ENCODE data around the gene AIFM3.
A peak's percentile ranks its signal among the peaks of the same experiment; 100 is the strongest.
"Not testable (repeated sequence)": the region's sequence is repeated elsewhere in the genome, so short reads cannot be mapped to it uniquely, and the experiment has no call there.

AIFM3 gene

DNA sequence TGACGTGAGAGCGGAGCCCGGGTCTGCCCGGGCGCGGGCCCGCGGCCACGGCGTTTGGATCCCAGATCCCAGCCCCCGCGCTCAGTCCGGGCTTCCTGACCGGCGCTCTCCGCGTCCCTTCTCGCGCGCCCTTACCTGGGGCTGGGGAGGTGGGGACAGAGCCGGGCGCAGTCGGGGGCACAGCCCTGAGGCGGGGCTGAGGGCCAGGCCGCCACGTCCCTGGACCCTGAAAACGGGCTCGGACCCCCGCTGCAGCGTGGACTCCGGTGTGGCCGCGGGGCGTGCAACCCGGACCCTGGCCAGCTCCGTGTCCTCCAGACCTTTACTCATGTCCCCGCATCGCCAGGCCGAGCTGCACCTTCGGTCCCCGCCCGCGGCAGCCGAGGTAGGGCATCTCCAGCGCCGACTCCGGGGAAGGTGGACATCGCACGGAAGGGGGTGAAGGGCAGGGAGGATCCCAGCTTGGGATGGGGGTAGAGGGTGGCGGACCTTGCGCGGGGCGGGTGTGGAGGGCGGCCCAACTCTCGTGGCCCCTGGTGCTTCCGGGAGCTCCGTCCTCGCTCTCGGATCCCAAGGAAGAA, 9.9 kb upstream of the AIFM3 start:
- no peak for DNase-seq (ENCODE audit: low spot score)

DNA sequence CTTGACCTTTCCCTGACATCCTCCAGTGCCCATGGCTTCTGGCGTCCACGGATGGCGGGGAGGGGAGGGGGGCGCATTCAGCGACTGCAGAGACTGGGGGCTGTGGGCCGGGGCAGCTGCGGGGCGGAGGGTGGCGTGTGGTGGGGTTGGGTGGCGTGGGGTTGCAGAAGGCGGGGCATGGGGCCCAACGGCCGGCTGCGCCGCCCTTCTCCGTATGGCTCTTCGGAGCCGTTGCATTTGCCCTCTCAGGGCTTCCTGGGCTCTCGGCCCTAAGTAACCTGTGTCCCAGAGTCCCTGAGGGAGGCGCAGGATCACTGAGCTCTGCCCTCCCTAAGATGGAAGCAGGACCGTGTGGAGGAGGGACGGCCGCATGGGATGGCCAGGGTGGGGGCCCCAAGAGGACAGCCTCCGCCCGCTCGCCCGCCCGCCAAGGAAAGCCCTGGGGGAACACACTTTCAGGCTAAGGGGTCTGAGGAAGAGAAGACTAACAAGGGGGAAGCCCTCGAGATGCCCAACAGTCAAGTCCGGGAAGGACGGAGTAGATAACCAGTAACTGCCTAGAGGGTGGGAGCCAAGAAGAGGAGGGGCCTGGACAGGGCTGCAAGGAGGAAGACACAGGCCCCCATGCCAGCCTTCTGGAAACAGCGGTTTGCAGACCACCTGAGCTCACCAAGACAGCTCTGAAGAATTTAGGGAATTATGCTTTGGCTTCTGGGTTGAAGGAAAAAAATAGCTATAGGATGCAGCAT, 9.2 kb upstream of the AIFM3 start:
- no peak for DNase-seq (ENCODE audit: low spot score)
- FAIRE-seq, result no peak

More for the DNA sequence above, 9.9 kb upstream of the AIFM3 start:
- no peak for FAIRE-seq

DNA sequence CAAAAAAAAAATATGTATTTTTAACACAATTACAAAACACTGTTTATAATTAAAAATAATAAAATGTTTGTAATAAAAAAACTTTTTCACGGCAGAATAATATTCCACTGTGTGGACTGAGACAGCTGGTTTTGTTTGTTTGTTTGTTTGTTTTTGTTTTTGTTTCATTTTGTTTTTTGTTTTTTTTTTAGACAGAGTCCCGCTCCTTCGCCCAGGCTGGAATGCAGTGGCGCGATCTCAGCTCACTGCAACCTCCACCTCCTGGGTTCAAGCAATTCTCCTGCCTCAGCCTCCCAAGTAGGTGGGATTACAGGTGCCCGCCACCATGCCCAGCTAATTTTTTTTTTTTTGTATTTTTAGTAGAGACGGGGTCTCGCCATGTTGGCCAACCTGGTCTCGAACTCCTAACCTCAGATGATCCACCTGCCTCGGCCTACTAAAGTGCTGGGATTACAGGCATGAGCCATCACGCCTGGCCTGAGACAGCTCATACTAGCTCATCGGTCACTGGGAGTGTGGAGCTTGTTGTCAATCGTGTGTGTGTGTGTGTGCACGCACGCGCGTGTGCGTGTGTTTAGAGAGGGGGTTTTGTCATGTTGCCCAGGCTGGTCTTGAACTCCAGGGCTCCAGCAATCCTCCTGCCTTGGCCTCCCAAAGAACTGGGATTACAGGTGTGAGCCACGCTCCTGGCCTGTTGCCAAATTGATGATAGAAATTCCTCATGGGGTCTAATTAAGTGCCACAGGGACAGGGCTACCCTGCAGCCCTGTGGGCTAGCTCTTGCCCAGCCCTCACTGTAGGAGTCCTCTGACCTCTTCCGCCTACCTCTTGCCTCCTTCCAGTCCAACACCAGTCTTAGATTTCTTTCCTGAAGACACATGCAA, 7.2 kb upstream of the AIFM3 start:
- no peak for DNase-seq (ENCODE audit: low spot score)
- FAIRE-seq, result peak; percentile 61

GRCh38 chr22:20960609-20961008, 6.4 kb upstream of the AIFM3 start:
- FAIRE-seq (no peak), DNase-seq (ENCODE audit: low spot score) (no peak)

DNA sequence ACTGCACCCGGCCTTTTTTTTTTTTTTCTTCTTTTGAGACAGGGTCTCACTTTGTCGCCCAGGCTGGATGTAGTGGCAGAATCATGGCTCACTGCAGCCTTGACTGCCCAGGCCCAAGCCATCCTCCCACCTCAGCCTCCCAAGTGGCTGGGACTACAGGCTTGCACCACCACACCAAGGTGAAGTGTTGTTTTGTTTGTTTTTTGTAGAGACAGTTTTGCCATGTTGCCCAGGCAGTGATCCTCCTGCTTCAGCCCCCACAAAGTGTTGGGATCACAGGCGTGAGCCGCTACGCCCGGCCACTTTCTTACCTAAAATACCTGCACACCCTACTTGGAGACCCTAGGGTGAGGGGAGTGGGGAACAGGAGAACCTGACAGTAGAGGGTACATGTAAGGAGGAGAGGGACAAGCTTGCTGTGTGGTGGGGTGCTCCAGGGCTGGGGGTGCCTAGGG, 4.5 kb upstream of the AIFM3 start:
- FAIRE-seq (peak; percentile 76), DNase-seq (ENCODE audit: low spot score) (no peak)

DNA sequence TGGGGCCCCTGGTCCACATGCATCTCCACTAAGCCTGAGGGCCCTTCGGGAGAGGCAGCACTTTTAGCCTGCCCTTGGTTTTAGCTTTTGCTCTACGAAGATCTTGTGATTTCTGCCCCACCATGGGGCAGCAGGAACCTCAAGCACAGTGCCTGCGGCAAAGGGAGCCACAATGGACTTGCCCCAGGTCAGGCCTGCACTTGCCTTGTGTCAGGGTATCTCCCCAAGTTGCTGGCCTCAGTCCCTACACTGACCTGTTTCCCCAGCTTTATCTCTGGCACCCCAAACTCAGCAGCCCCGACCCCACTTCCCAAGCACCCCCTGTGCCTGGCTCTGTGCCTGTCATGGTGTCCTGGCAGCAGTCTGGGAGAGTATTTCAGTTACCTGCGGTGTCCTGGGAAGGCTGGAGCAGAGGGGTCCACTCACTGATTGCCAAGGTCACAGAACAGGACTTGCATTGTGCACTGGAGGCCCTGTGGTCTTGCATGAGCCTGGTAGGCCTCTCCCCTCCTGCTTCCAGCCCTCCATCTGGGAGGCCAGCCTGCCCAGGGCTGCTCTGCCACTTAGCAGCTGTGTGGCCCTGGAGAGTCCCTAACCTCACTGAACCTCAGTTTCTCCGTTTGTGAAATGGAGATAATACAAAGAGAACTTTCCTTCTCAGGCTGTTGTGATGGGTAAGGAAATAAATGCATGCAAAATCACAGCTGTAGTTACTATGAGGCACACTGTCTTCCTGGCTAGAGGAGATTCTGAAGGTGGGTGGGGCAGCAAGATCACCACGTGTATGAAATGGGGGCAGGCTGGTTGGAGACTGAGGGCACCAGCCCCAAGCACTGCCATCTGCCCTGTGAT, 3.6 kb upstream of the AIFM3 start:
- no peak for DNase-seq (ENCODE audit: low spot score)
- peak; percentile 86 for FAIRE-seq

- DNase-seq (ENCODE audit: low spot score) (no peak), FAIRE-seq (peak; percentile 52)
These were observed 2.8 kb upstream of the AIFM3 start for GRCh38 chr22:20964090-20964798.

- no peak for DNase-seq (ENCODE audit: low spot score)
- no peak for FAIRE-seq
These were observed 2.3 kb upstream of the AIFM3 start for GRCh38 chr22:20964799-20965103.

DNA sequence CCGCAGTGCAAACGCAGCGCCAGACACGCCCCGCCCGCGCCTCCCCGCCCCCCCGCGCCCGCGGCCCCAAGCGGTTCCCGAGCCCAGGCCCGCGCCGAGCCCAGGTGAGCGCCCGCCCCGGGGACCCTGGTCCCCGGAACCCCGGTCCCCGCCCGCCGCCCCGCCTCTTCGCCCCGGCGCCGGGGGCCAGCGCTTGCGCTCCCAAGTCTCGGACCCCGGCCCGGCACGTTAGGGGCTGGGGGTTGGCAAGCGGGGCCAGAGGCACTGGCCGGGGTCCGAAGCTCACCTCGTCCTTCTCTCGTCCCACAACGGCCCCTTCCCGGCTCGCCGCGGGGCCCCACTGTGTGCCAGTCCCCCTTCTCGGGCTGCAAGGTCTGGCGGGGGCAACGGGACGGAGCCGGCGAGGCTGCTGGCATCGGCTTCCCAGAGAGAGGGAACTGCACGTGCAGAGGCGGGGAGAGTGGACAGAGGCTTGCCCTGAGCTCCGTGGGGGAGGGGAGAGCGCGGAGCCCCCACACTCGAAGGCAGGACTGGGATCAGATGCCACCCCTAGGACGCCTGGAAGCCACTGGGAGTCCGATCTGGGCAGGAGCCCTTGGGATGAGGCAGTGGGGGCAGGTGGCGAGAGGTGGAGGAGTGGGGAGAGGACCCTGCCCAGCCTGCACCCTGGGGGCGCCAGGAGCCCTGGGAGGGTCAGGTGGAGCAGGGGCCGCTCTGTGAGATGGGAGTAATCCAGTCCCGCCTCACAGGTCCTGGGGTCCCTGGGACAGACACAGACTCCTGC, 1.8 kb upstream of the AIFM3 start:
- FAIRE-seq, result no peak
- DNase-seq (ENCODE audit: low spot score), result no peak

- DNase-seq (ENCODE audit: low spot score), result no peak
- FAIRE-seq, result no peak
These were observed 883 bp upstream of the AIFM3 start for GRCh38 chr22:20965888-20966855.

DNA sequence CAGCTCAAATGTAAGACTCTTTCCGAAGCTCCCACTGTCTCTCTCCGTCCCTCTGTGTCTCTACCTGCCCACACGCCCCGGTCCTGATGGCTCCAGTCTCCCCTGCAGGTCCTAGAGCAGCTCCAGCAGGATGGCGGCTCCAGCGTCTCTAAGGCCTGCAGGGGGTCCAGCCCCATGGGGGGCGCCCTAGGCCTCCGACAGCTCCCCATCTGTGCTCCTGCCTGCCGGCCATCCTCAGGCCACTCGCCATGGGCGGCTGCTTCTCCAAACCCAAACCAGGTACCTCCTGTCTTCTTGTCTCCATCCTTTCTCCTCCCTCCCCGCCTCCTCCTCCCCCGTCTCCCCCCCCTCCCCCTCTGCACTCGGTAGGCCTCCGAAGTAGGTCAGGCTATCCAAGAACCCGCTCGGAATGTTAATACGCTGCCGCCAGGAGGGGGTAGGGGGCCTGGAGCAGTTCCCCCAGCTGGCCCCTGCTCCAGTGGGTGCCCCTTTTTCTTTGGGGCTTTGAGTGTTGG, 699 bp downstream of the AIFM3 start:
- DNase-seq (ENCODE audit: low spot score) (no peak), FAIRE-seq (no peak)

DNA sequence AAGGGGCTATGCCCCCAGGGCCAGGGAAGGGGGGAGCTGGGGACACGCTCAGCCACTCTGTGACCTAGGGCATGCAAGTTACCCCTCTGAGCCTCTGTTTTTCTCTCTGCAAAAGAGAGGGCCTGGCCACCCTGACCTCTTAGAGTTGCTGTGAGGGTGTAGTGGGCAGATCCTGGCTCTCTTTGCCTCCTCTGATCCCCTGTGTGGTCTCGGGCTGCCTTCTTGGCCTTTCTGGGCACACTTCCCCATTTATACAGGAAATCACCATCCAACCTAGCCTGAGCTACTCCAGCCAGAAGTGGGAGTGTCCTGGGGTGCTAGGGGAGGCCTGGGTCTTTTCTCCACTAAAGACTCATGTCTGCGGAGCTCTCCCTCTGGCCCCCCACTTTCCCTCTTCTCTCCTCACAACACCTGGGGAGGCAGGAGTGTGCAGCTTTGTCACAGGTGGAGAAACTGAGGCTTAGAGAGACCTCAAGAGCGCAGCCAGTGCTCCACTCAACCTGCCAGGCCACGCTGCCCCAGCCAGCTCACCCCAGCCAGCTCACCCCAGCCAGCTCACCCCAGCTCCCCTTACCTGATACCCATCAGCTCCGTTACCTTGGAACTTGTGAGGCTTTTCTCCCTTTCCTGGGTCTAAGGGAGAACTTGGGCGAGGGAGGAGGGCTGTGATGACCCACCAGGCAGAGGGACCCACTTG, 1.4 kb downstream of the AIFM3 start:
- FAIRE-seq (no peak), DNase-seq (ENCODE audit: low spot score) (no peak)

GRCh38 chr22:20970939-20971657, 4.0 kb downstream of the AIFM3 start:
- FAIRE-seq, result no peak
- no peak for DNase-seq (ENCODE audit: low spot score)

DNA sequence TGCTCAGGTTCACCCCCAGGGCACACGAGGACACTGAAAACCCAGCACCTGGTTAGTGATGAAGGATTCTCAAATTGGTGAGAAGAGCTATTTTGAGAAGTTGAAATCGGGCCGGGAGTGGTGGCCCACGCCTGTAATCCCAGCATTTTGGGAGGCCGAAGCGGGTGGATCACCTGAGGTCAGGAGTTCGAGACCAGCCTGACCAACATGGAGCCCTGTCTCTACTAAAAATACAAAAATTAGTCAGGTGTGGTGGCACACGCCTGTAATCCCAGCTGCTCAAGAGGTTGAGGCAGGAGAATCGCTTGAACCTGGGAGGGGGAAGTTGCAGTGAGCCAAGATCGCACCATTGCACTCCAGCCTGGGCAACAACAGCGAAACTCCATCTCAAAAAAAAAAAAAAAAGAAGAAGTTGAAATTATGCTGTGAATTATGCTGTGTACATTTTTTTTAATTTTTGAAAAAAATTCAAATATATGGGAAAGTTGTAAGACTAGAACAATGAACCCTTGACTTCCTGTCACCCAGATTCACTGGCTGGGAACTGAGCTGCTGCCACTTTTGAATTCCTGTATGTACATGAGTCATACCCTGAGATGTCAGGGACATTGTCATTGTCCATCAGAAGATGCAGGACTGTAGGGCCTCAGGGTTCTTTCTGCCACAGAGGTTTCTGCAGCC, 5.1 kb downstream of the AIFM3 start:
- FAIRE-seq, result peak; percentile 75
- DNase-seq (ENCODE audit: low spot score), result not testable (repeated sequence)

- FAIRE-seq (no peak), DNase-seq (ENCODE audit: low spot score) (no peak)
These were observed 6.0 kb downstream of the AIFM3 start for GRCh38 chr22:20972933-20973577.

GRCh38 chr22:20973634-20974286, 6.7 kb downstream of the AIFM3 start:
- DNase-seq (ENCODE audit: low spot score), result no peak

More at GRCh38 chr22:20973634-20974286, 6.7 kb downstream of the AIFM3 start:
- FAIRE-seq, result no peak
